Activated CD8-positive, alpha-beta memory T cell treated with anti-CD3 and anti-CD28 coated beads for 48 hours (primary cell): ENCODE measurements around the gene RPL35.

Source experiments
- DNase-seq, 3 experiments: peaks; one replicate each; pipeline ENCODE4 v3.0.0-alpha.2; 2020; ENCODE audit warnings: low read depth in 2 of 3, low spot score in 2 of 3

Gene RPL35

GRCh38 chr9:124877021-124877782, 15.4 kb upstream of the RPL35 start:
- DNase-seq: no peak

- DNase-seq: no peak
Measured at GRCh38 chr9:124875501-124875900, 13.7 kb upstream of the RPL35 start.

- DNase-seq: no peak
Measured at GRCh38 chr9:124873664-124874063, 11.9 kb upstream of the RPL35 start.

GRCh38 chr9:124871156-124871561, 9.4 kb upstream of the RPL35 start:
- DNase-seq: no peak

GRCh38 chr9:124870723-124871122, 9.0 kb upstream of the RPL35 start:
- DNase-seq: no peak

- DNase-seq: peak; percentile 68 to 83 (median 81)
Measured at GRCh38 chr9:124869986-124870560, 8.3 kb upstream of the RPL35 start.

- no peak for DNase-seq
Measured at GRCh38 chr9:124869466-124869985, 7.8 kb upstream of the RPL35 start.

- DNase-seq: peak; percentile 74 to 95 (median 84)
Measured at GRCh38 chr9:124868511-124869465, 7.0 kb upstream of the RPL35 start.

- DNase-seq: no peak
Measured at GRCh38 chr9:124863371-124863871, 1.7 kb upstream of the RPL35 start.

- no peak for DNase-seq
Measured at GRCh38 chr9:124860582-124861341, 995 bp downstream of the RPL35 start.

- DNase-seq: no peak
Measured at GRCh38 chr9:124859803-124860581, 1.8 kb downstream of the RPL35 start.

- DNase-seq: no peak
Measured at GRCh38 chr9:124858330-124859046, 3.3 kb downstream of the RPL35 start.

GRCh38 chr9:124857533-124858162, 4.1 kb downstream of the RPL35 start:
- no peak for DNase-seq

- no peak for DNase-seq
Measured at GRCh38 chr9:124855944-124856765, 5.6 kb downstream of the RPL35 start.

- DNase-seq: no peak
Measured at GRCh38 chr9:124855566-124855943, 6.2 kb downstream of the RPL35 start.

- no peak for DNase-seq
Measured at GRCh38 chr9:124854822-124855221, 6.9 kb downstream of the RPL35 start.

GRCh38 chr9:124854161-124854560, 7.6 kb downstream of the RPL35 start:
- DNase-seq: no peak

GRCh38 chr9:124853605-124854143, 8.1 kb downstream of the RPL35 start:
- no peak for DNase-seq
